Mucosa of rectum (tissue), 2 donors: ENCODE results near the gene SKA3.
"Not testable (repeated sequence)": the region's sequence is repeated elsewhere in the genome, so short reads cannot be mapped to it uniquely, and the experiment has no call there.

ENCODE experiments used
- H3K27ac ChIP-seq, 2 donors: one replicate each; pipeline ENCODE4 v1.7.0; 2013; ENCODE audit warnings: inconsistent platforms in 2 of 2, low read depth in 2 of 2, low read length in 2 of 2
- H3K27me3 ChIP-seq, 2 donors: one replicate each; pipeline ENCODE4 v1.7.0; 2013; ENCODE audit warnings: low read length in 2 of 2; ENCODE audit not compliant: control insufficient read depth in 2 of 2, insufficient read depth in 2 of 2
- H3K36me3 ChIP-seq, 2 donors: one replicate each; pipeline ENCODE4 v1.7.0; 2013; ENCODE audit warnings: low read length in 2 of 2; ENCODE audit not compliant: control insufficient read depth in 2 of 2, insufficient read depth in 2 of 2
- H3K4me1 ChIP-seq, 2 donors: one replicate each; pipeline ENCODE4 v1.7.0; 2013; ENCODE audit warnings: low read length in 2 of 2, mild to moderate bottlenecking in 1 of 2; ENCODE audit not compliant: control insufficient read depth in 2 of 2, insufficient read depth in 2 of 2
- H3K4me3 ChIP-seq, 2 donors: one replicate each; pipeline ENCODE4 v1.7.0; 2013; ENCODE audit warnings: low read length in 2 of 2
- H3K9ac ChIP-seq, 2 donors: one replicate each; pipeline ENCODE4 v1.7.0; 2013; ENCODE audit warnings: low read length in 2 of 2, low read depth in 1 of 2, mild to moderate bottlenecking in 1 of 2
- H3K9me3 ChIP-seq, 2 donors: one replicate each; pipeline ENCODE4 v1.7.0; 2013; ENCODE audit warnings: low read length in 2 of 2; ENCODE audit not compliant: control insufficient read depth in 2 of 2
- donor health status: healthy.
- donor health status: Normal muscosa, but diverticular disease.

Gene SKA3

DNA sequence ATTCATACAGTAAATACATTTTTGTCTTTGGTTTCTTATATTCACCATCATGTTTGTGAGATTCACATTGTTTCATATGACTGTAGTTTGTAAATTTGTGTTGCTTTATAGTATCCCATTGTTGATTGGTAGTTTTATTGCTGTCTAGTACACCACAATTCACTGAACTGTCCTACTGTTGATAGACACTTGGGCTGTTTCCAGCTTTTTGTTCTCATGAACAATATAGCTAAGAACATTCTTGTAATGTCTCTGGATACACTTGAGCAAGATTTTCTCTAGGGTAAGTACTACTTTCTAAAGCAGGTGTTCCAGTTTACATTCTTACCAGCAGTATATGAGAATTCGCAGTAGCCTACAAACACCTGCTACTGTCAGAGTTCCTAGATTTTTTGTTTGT lies 37.8 kb downstream of the SKA3 start:
- Histone ChIP-seq H3K36me3 (peaks cover 6% of the 10 kb centered on the region in 2 donors), H3K27ac (no peak overlapping the region)

DNA sequence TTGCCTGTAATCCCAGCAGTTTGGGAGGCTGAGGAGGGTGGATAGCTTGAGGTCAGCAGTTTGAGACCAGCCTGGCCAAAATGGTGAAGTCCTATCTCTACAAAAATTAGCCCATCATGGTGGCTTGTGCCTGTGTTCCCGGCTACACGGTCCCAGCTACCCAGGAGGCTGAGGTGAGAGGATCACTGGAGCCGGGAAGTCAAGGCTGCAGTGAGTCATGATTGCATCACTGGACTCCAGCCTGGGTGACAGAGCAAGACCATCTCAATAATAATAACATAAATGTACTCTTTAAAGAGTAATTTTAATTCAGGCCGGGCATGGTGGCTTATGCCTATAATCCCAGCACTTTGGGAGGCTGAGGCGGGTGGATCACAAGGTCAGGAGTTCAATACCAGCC lies 38.7 kb downstream of the SKA3 start:
- peaks cover 11% of the 10 kb centered on the region in 2 donors for H3K4me1 ChIP-seq
- no peak overlapping the region for H3K27ac ChIP-seq
- H3K9me3 ChIP-seq = no peaks in the 10 kb centered on the region
- peaks cover 2 to 3% of the 10 kb centered on the region in 2 donors for H3K36me3 ChIP-seq
- H3K27me3 ChIP-seq = no peaks in the 10 kb centered on the region
- H3K4me3 ChIP-seq = no peak overlapping the region
- H3K9ac ChIP-seq = no peak overlapping the region

More for the DNA sequence above, 37.8 kb downstream of the SKA3 start:
- peaks cover 15 to 17% of the 10 kb centered on the region in 2 donors for H3K4me1 ChIP-seq
- no peak overlapping the region for H3K4me3 ChIP-seq
- no peak overlapping the region for H3K9ac ChIP-seq
- H3K9me3 ChIP-seq = no peaks in the 10 kb centered on the region
- H3K27me3 ChIP-seq = no peaks in the 10 kb centered on the region

DNA sequence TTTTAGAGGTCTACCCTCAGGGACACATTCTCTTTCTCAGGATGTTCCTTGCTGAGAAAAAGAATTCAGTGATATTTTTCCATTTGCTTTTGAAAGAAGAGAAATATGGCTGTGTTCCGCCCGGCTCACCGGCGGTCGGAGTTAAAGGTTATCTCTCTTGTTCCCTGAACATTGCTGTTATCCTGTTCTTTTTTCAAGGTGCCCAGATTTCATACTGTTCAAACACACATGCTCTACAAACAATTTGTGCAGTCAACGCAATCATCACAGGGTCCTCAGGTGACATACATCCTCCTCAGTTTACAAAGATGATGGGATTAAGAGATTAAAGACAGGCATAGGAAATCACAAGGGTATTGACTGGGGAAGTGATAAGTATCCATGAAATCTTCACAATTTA lies 40.5 kb downstream of the SKA3 start:
- H3K4me3 ChIP-seq, H3K27ac ChIP-seq, H3K4me1 ChIP-seq, H3K36me3 ChIP-seq, H3K27me3 ChIP-seq, H3K9ac ChIP-seq, H3K9me3 ChIP-seq: not testable (repeated sequence)

DNA sequence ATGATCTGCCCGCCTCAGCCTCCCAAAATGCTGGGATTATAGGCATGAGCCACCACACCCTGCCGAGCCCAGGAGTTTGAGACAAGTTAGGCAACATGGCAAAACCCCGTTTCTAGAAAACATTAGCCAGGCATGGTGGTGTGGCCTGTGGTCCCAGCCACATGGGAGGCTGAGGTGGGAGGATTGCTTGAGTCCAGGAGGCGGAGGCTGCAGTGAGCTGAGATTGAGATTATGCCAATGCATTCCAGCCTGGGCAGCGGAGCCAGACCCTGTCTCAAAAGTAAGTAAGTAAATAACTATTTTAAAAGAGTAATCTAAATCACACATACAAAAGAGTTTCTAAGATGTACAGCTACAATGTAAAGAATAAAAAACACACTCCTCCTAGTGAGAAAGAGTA lies 41.9 kb downstream of the SKA3 start:
- H3K27me3 ChIP-seq = no peaks in the 10 kb centered on the region
- H3K27ac ChIP-seq = no peak overlapping the region
- no peak overlapping the region for H3K4me3 ChIP-seq
- no peaks in the 10 kb centered on the region for H3K9me3 ChIP-seq
- H3K4me1 ChIP-seq = peaks cover 0 to 2% of the 10 kb centered on the region in 2 donors
- no peaks in the 10 kb centered on the region for H3K36me3 ChIP-seq
- H3K9ac ChIP-seq = no peak overlapping the region

DNA sequence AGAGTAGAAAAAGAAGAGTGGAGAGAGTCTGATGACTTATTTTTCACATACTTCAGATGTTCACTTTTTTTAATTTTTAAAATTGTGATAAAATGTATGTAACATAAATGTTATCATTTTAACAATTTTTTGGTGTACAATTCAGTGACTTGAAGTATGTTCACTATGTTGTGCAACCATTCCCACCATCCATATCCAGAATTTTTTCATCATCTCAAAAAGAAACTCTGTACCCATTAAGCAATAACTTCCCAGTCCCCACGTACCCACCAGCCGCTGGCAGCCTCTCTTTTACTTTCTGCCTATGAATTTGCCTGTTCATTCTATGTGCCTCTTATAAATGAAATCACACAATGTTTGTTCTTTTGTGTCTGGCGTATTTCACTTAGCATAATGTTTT lies 43.3 kb downstream of the SKA3 start:
- Histone ChIP-seq H3K27ac (no peak overlapping the region), H3K9me3 (no peaks in the 10 kb centered on the region), H3K9ac (no peak overlapping the region), H3K4me1 (peaks cover 0 to 2% of the 10 kb centered on the region in 2 donors), H3K27me3 (no peaks in the 10 kb centered on the region), H3K36me3 (no peaks in the 10 kb centered on the region), H3K4me3 (no peak overlapping the region)

DNA sequence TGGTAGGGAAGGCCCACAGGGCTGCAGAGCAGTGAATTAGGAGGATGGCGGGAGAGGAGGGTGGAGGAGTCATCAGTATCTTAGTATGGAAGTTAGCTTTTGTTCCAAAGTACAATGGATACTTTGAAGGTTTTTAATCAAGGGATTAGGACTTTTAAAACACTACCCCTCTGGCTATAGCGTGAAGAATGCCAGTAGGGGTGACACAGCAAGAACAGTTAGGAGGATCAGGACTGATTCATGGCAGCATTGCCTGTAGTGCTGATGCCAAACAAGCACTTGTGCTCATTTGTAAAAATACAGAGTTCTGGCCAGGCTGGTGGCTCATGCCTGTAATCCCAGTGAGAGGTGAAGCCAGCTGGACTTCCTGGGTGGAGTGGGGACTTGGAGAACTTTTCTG lies 46.2 kb downstream of the SKA3 start:
- H3K4me1 ChIP-seq = peaks cover 0 to 2% of the 10 kb centered on the region in 2 donors
- no peaks in the 10 kb centered on the region for H3K27me3 ChIP-seq
- no peak overlapping the region for H3K9ac ChIP-seq
- no peak overlapping the region for H3K4me3 ChIP-seq
- H3K9me3 ChIP-seq = no peaks in the 10 kb centered on the region
- H3K27ac ChIP-seq = no peak overlapping the region
- no peaks in the 10 kb centered on the region for H3K36me3 ChIP-seq

DNA sequence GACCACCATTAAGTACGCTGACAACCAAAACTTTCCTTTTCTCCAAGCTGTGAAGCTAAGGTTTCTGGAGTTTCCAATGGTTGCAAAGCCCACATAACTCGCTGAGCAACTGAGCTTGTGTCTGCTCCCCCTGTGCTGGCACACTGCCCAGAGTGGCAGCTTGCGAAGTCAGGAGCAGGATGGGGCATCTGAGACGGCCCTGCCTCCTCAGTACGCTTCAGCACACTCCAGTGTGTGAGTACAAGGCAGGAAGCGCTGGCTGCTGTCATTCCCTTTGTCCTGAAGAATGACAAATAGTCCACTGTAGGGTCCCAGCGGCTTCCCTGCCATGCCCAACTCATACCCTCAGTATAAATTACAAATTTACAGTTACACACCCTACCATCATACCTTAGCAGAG lies 51.5 kb downstream of the SKA3 start:
- no peak overlapping the region for H3K27ac ChIP-seq
- no peak overlapping the region for H3K4me3 ChIP-seq
- no peaks in the 10 kb centered on the region for H3K36me3 ChIP-seq
- H3K4me1 ChIP-seq = no peaks in the 10 kb centered on the region
- no peaks in the 10 kb centered on the region for H3K27me3 ChIP-seq
- no peaks in the 10 kb centered on the region for H3K9me3 ChIP-seq
- no peak overlapping the region for H3K9ac ChIP-seq

DNA sequence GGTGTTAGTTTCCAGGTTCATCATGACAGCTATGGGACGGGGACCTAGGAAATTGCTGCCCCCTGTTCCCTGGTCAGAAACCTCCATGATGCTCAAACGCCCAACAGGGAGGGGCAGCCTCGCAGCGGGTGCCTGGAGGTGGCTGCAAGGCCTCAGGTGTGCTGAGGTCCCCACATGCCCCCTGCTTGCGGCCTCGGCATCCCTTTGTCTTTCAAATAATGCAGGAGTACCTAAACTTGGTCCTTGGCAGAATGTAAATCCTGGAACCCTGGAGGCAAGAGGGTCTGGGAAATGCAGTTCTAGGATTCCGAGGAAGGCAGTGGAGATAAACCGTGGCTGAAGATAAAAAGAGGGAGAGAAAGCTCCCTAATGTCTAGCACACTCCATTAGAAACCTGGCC lies 52.4 kb downstream of the SKA3 start:
- Histone ChIP-seq H3K36me3 (no peaks in the 10 kb centered on the region), H3K9ac (no peak overlapping the region), H3K27me3 (no peaks in the 10 kb centered on the region)

DNA sequence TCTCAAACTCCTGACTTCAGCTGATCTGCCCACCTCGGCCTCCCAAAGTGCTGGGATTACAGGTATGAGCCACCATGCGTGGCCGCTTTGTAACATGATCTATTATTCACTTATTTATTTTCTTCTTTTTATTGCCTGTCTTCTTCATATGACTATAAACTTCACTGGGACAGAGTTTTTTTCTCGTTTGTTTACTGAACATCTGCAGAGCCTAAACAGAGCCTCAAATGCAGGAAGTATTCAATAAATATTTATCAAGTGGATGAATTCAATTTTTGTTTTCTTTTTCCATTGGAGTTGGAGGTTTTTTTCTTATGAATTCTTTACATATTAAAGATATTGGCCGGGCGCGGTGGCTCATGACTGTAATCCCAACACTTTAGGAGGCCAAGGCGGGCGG lies 54.7 kb downstream of the SKA3 start:
- H3K27me3 ChIP-seq = no peaks in the 10 kb centered on the region
- H3K36me3 ChIP-seq = no peaks in the 10 kb centered on the region
- no peaks in the 10 kb centered on the region for H3K4me1 ChIP-seq
- H3K27ac ChIP-seq = no peak overlapping the region
- no peak overlapping the region for H3K9ac ChIP-seq
- no peak overlapping the region for H3K4me3 ChIP-seq
- H3K9me3 ChIP-seq = no peaks in the 10 kb centered on the region

More for the DNA sequence above, 52.4 kb downstream of the SKA3 start:
- Histone ChIP-seq H3K27ac (no peak overlapping the region), H3K9me3 (no peaks in the 10 kb centered on the region), H3K4me1 (no peaks in the 10 kb centered on the region), H3K4me3 (no peak overlapping the region)

DNA sequence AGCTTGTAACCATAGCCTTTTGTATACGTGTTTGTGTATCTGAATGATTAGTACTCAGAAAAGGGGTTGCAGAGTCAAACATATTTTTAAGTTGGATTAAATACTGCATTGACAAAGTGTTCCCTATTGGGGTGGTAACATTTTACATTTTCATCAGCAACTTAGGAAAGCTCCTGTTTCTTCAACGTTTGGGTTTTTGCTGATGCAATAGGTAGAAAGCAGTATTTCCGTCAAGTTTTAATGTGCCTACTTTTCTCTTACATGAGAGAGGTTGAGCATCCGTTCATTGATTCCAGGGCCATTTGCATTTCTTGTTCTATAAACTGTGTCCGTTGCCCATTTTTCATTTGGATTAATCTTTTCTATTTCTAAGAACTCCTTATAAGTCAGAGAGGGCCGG lies 56.2 kb downstream of the SKA3 start:
- Histone ChIP-seq H3K4me3 (no peak overlapping the region), H3K27me3 (no peaks in the 10 kb centered on the region), H3K9ac (no peak overlapping the region), H3K9me3 (no peaks in the 10 kb centered on the region), H3K36me3 (no peaks in the 10 kb centered on the region), H3K4me1 (no peaks in the 10 kb centered on the region), H3K27ac (no peak overlapping the region)

DNA sequence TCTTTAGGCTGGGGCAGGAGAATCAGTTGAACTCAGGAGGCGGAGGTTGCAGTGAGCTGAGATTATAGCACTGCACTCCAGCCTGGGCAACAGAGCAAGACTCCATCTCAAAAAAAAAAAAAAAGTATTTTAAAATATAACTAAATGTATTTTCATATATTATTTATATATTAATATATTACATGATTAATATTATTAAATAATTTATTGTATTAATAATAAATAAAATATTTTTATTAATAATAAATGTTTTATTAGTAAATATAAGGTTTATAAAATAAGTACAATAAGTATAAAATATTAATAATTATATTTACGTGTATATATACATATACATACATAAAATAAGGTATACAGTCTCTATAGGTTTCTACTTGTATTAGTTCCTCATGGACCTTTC lies 56.8 kb downstream of the SKA3 start:
- H3K9ac ChIP-seq = no peak overlapping the region
- H3K27me3 ChIP-seq = no peaks in the 10 kb centered on the region
- H3K27ac ChIP-seq = no peak overlapping the region
- H3K9me3 ChIP-seq = no peaks in the 10 kb centered on the region
- H3K4me3 ChIP-seq = no peak overlapping the region
- H3K4me1 ChIP-seq = no peaks in the 10 kb centered on the region
- H3K36me3 ChIP-seq = no peaks in the 10 kb centered on the region
